H1 (cell line): ENCODE results near the gene AHDC1. TPM values are rescaled to one million over a fixed set of nuclear protein-coding genes. Genes with fewer than 3 reads are reported as not detected.

ENCODE experiments used
- CTCF ChIA-PET: fragments of 300-600 bp; sonication (Branson Sonifier 250); formaldehyde crosslinking; loops from one replicate; lab custom pipeline; 2021; ENCODE audit not compliant: partially characterized antibody; lab: Charles Lee
- POLR2A ChIA-PET: fragments of 300-600 bp; sonication (Branson Sonifier 250); formaldehyde crosslinking; loops from one replicate; lab custom pipeline; 2021; ENCODE audit warnings: inconsistent platforms; ENCODE audit not compliant: partially characterized antibody; lab: Charles Lee
- DNase-seq, 2 experiments: peaks; one replicate each; pipeline versions ENCODE4 v3.0.0 to v3.0.0-alpha.2; 2010 to 2022; ENCODE audit warnings: low spot score in 2 of 2, low read depth in 1 of 2, mixed read lengths in 1 of 2
- FAIRE-seq: peaks from 2 replicates; lab custom pipeline; 2011; peaks lifted over from hg19 to GRCh38; lab: Jason Lieb, UNC
- H2AFZ ChIP-seq: 2 replicates; pipeline ENCODE4 v1.8.1; 2012; ENCODE audit warnings: low read length, inconsistent platforms
- H2AK5ac ChIP-seq: 2 replicates; pipeline ENCODE4 v1.6.1; 2013; ENCODE audit warnings: low read depth, low read length
- H2BK120ac ChIP-seq: replicated peaks from 2 replicates; pipeline ENCODE3; 2013; ENCODE audit warnings: low read depth, low read length, inconsistent platforms
- H2BK12ac ChIP-seq: 2 replicates; pipeline ENCODE4 v1.6.1; 2013; ENCODE audit warnings: low read depth, low read length
- H2BK15ac ChIP-seq: 2 replicates; pipeline ENCODE4 v1.6.1; 2013; ENCODE audit warnings: low read length
- H2BK20ac ChIP-seq: 2 replicates; pipeline ENCODE4 v1.6.1; 2013; ENCODE audit warnings: low read length
- H2BK5ac ChIP-seq: 2 replicates; pipeline ENCODE4 v1.6.1; 2013; ENCODE audit warnings: low read depth, low read length
- H3K14ac ChIP-seq: 2 replicates; pipeline ENCODE4 v1.6.1; 2013; ENCODE audit warnings: inconsistent platforms; ENCODE audit not compliant: insufficient read length
- H3K18ac ChIP-seq: 2 replicates; pipeline ENCODE4 v1.6.1; 2013; ENCODE audit warnings: low read length; ENCODE audit errors: extremely low read depth
- H3K23ac ChIP-seq: 2 replicates; pipeline ENCODE4 v1.6.1; 2013; ENCODE audit warnings: inconsistent platforms; ENCODE audit not compliant: insufficient read length
- H3K23me2 ChIP-seq: 2 replicates; pipeline ENCODE4 v1.6.1; 2013; ENCODE audit warnings: low read depth, low read length
- H3K27ac ChIP-seq: 2 replicates; pipeline ENCODE4 v1.6.1; 2011; ENCODE audit warnings: low read depth, low read length, inconsistent platforms
- H3K27me3 ChIP-seq, 4 experiments: replicated peaks in 1 of 4; 1 replicate in 1 of 4; 2 replicates in 3 of 4; pipeline versions ENCODE4 v1.6.1 to v1.8.1; 2011 to 2013; ENCODE audit warnings: low read length in 3 of 4, mild to moderate bottlenecking in 3 of 4, inconsistent platforms in 2 of 4, mixed read lengths in 2 of 4, moderate library complexity in 1 of 4; ENCODE audit not compliant: control insufficient read depth in 3 of 4, insufficient read depth in 3 of 4; ENCODE audit errors: extremely low read depth in 1 of 4
- H3K36me3 ChIP-seq, 4 experiments: 2 replicates each; pipeline versions ENCODE4 v1.6.1 to v1.8.1; 2011 to 2013; ENCODE audit warnings: mild to moderate bottlenecking in 4 of 4, low read length in 3 of 4, moderate library complexity in 2 of 4, control low read depth in 1 of 4, inconsistent platforms in 1 of 4; ENCODE audit not compliant: insufficient read depth in 4 of 4, control insufficient read depth in 2 of 4
- H3K4ac ChIP-seq: replicated peaks from 2 replicates; pipeline ENCODE3; 2013; ENCODE audit warnings: low read length, low read depth, mixed read lengths, inconsistent platforms; ENCODE audit not compliant: insufficient read length
- H3K4me1 ChIP-seq, 4 experiments: replicated peaks in 1 of 4; 1 replicate in 1 of 4; 2 replicates in 3 of 4; pipeline versions ENCODE4 v1.6.1 to v1.8.1; 2011 to 2013; ENCODE audit warnings: low read length in 3 of 4, inconsistent platforms in 2 of 4, mixed read lengths in 1 of 4; ENCODE audit not compliant: insufficient read depth in 4 of 4, control insufficient read depth in 3 of 4
- H3K4me2 ChIP-seq, 2 experiments: 2 replicates each; pipeline versions ENCODE4 v1.6.1 to v1.8.1; 2011 to 2013; ENCODE audit warnings: low read depth in 2 of 2, low read length in 2 of 2, control low read depth in 1 of 2, inconsistent platforms in 1 of 2, mild to moderate bottlenecking in 1 of 2; ENCODE audit not compliant: insufficient read depth in 1 of 2
- H3K4me3 ChIP-seq, 4 experiments: fragments of 200-600, 300-600 bp in 1 of 4; sonication (generic), shearing (Covaris generic), sonication (Bioruptor Twin) in 1 of 4; 2 replicates each; pipeline versions ENCODE4 v1.5.1 to v1.8.1; 2011 to 2016; ENCODE audit warnings: low read length in 4 of 4, low read depth in 3 of 4, control low read depth in 2 of 4, inconsistent platforms in 2 of 4, mild to moderate bottlenecking in 2 of 4, mixed read lengths in 1 of 4, moderate library complexity in 1 of 4; ENCODE audit not compliant: insufficient read depth in 2 of 4; ENCODE audit errors: extremely low read depth in 1 of 4
- H3K56ac ChIP-seq: replicated peaks from 2 replicates; pipeline ENCODE3; 2013; ENCODE audit warnings: low read depth, mild to moderate bottlenecking, mixed read lengths, low read length, inconsistent platforms; ENCODE audit not compliant: insufficient read length
- H3K79me1 ChIP-seq: 2 replicates; pipeline ENCODE4 v1.6.1; 2013; ENCODE audit warnings: low read depth, low read length, control low read depth
- H3K79me2 ChIP-seq, 2 experiments: 2 replicates each; pipeline versions ENCODE4 v1.6.1 to v1.8.1; 2012 to 2013; ENCODE audit warnings: low read length in 2 of 2, mild to moderate bottlenecking in 2 of 2, inconsistent platforms in 1 of 2; ENCODE audit not compliant: insufficient read depth in 2 of 2, control insufficient read depth in 1 of 2
- H3K9ac ChIP-seq, 4 experiments: replicated peaks in 1 of 4; 1 replicate in 1 of 4; 2 replicates in 3 of 4; pipeline versions ENCODE4 v1.6.1 to v1.8.1; 2011 to 2013; ENCODE audit warnings: low read depth in 3 of 4, low read length in 3 of 4, control low read depth in 2 of 4, mild to moderate bottlenecking in 2 of 4, moderate library complexity in 2 of 4, inconsistent platforms in 1 of 4; ENCODE audit errors: extremely low read depth in 1 of 4
- H3K9me3 ChIP-seq, 2 experiments: 2 replicates each; pipeline versions ENCODE4 v1.6.1 to v1.8.1; 2012 to 2013; ENCODE audit warnings: mild to moderate bottlenecking in 2 of 2, moderate library complexity in 2 of 2, control low read depth in 1 of 2, inconsistent platforms in 1 of 2, low read depth in 1 of 2, low read length in 1 of 2, mixed read lengths in 1 of 2; ENCODE audit not compliant: insufficient read depth in 2 of 2
- H4K20me1 ChIP-seq, 2 experiments: replicated peaks in 1 of 2; 2 replicates each; pipeline versions ENCODE3 to v1.8.1; 2011 to 2013; ENCODE audit warnings: inconsistent platforms in 2 of 2, low read length in 2 of 2, mild to moderate bottlenecking in 1 of 2; ENCODE audit not compliant: insufficient read depth in 2 of 2, control insufficient read depth in 1 of 2
- H4K5ac ChIP-seq: 2 replicates; pipeline ENCODE4 v1.6.1; 2013; ENCODE audit warnings: low read length, low read depth, mixed read lengths, inconsistent platforms; ENCODE audit not compliant: insufficient read length
- H4K8ac ChIP-seq: 2 replicates; pipeline ENCODE4 v1.8.0; 2013; ENCODE audit warnings: mild to moderate bottlenecking, moderate library complexity, low read length, inconsistent platforms; ENCODE audit not compliant: insufficient read depth; ENCODE audit errors: extremely low read depth
- H4K91ac ChIP-seq: replicated peaks from 2 replicates; pipeline ENCODE3; 2013; ENCODE audit warnings: low read length, mixed read lengths, inconsistent platforms; ENCODE audit not compliant: insufficient read length
- CHD2 ChIP-seq: IDR thresholded peaks from 2 replicates; pipeline ENCODE4 v1.6.1; 2012; ENCODE audit warnings: low read length, improper control_type of control experiment
- CTBP2 ChIP-seq: IDR thresholded peaks from 2 replicates; pipeline ENCODE4 v1.7.0; 2011; ENCODE audit warnings: borderline replicate concordance, mild to moderate bottlenecking, moderate library complexity, mixed read lengths, low read length; ENCODE audit not compliant: insufficient read depth, insufficient read length
- EZH2 ChIP-seq: fragments of 200-600 bp; sonication (generic); IDR thresholded peaks from 2 replicates; pipeline ENCODE4 v1.7.1; 2012; ENCODE audit warnings: low read depth, mild to moderate bottlenecking, moderate library complexity, low read length, inconsistent platforms; ENCODE audit not compliant: severe bottlenecking
- KDM4A ChIP-seq: IDR thresholded peaks from one replicate; pipeline ENCODE4 v1.7.1; 2012; ENCODE audit warnings: low read depth, mild to moderate bottlenecking, moderate library complexity, low read length, inconsistent platforms; ENCODE audit not compliant: severe bottlenecking
- POLR2A ChIP-seq, 2 experiments: IDR thresholded peaks; 1 replicate in 1 of 2; 2 replicates in 1 of 2; pipeline ENCODE4 v1.6.1; 2011; ENCODE audit warnings: low read depth in 2 of 2, low read length in 2 of 2, mild to moderate bottlenecking in 2 of 2; ENCODE audit errors: control extremely low read depth in 1 of 2
- RXRA ChIP-seq: IDR thresholded peaks from 2 replicates; pipeline ENCODE4 v1.6.1; 2011; ENCODE audit warnings: low read depth, mild to moderate bottlenecking, low read length, moderate library complexity; ENCODE audit not compliant: insufficient read depth
- SIN3A ChIP-seq, 2 experiments: IDR thresholded peaks in 1 of 2; conservative IDR thresholded peaks in 1 of 2; 2 replicates each; pipeline ENCODE4 v1.6.1; 2011 to 2012; ENCODE audit warnings: low read length in 2 of 2, improper control_type of control experiment in 1 of 2, low read depth in 1 of 2, mild to moderate bottlenecking in 1 of 2
- SP1 ChIP-seq: IDR thresholded peaks from 2 replicates; pipeline ENCODE4 v1.6.1; 2011; ENCODE audit warnings: low read depth, low read length
- TAF1 ChIP-seq: IDR thresholded peaks from 2 replicates; pipeline ENCODE4 v1.6.1; 2011; ENCODE audit warnings: mild to moderate bottlenecking, low read depth, low read length
- TCF12 ChIP-seq: IDR thresholded peaks from 2 replicates; pipeline ENCODE4 v1.6.1; 2011; ENCODE audit warnings: low read depth, mild to moderate bottlenecking, low read length
- TEAD4 ChIP-seq: IDR thresholded peaks from 2 replicates; pipeline ENCODE4 v1.6.1; 2012; ENCODE audit warnings: low read depth, low read length, inconsistent platforms, mixed read lengths
- ZNF274 ChIP-seq: IDR thresholded peaks from 2 replicates; pipeline ENCODE4 v1.7.0; 2012; ENCODE audit warnings: low read length, borderline replicate concordance; ENCODE audit errors: extremely low read depth
- WGBS, 2 experiments: shearing (Covaris generic) in 1 of 2; methylation state at CpG; one replicate each; pipeline versions ENCODE4 v1.1.6 to v1.1.7; 2013 to 2015; ENCODE audit warnings: low lambda C conversion rate in 2 of 2, mixed read lengths in 2 of 2, inconsistent platforms in 1 of 2, low coverage in 1 of 2, missing lambda C conversion rate in 1 of 2; ENCODE audit not compliant: insufficient replicate concordance in 2 of 2, insufficient coverage in 1 of 2, insufficient read length in 1 of 2; ENCODE audit errors: extremely low coverage in 1 of 2, missing lambda C conversion rate in 1 of 2; 5-methylcytosine and 5-hydroxymethylcytosine counted together
- polyA plus RNA-seq, 7 experiments: library from polyadenylated mRNA; depleted of rRNA in 3 of 7; stranded (reverse) in 5 of 7; unstranded in 2 of 7; fragments of >200 nt in 5 of 7; fragments of 200-250 nt in 2 of 7; gene quantifications; 1 replicate in 5 of 7; 2 replicates in 1 of 7; 4 replicates in 1 of 7; pipeline versions ENCODE4 v1.2.1 to v1.2.3, GENCODE V29; 2011 to 2013; ENCODE audit warnings: missing spikeins in 2 of 7, mixed read lengths in 2 of 7
- total RNA-seq: library from RNA; stranded (reverse); fragmentation: NEBNext Ultra II Directional; extraction: Animal tissue kit (Norgen Biotek cat#: 25700); gene quantifications from 2 replicates; pipeline ENCODE4 v1.2.1, GENCODE V29; 2021

Gene AHDC1
- total and polyA plus RNA-seq, 2 of the 8 experiments (the other 6 are each of a cell fraction or from before 2014, with no cell fraction given), result 4.4 to 35.1 TPM

- H4K8ac ChIP-seq, result no peak overlapping the region; the same call in 1 of the 2 replicates
- peaks cover 0 to 3% of the 10 kb centered on the region in 2 experiments; a peak in 1 of 4 replicates for H3K79me2 ChIP-seq
- H3K4ac ChIP-seq, result peak overlapping the region; percentile 24
- 0 out of 2 replicates have a peak overlapping the region, but pooled peaks have one; percentile 54 for H2AK5ac ChIP-seq
- H4K5ac ChIP-seq, result peak overlapping the region; percentile 6
- peak overlapping the region; percentile 4 to 61; a peak in 3 of 4 replicates for H3K4me2 ChIP-seq
- H3K56ac ChIP-seq, result no peak overlapping the region
- 0 out of 8 replicates have a peak overlapping the region, but pooled peaks of 2 of the 4 experiments have one; percentile 5 to 6 for H3K4me3 ChIP-seq
- H3K14ac ChIP-seq, result no peak overlapping the region
- peak overlapping the region; percentile 28 for H2BK20ac ChIP-seq
- peaks cover 0 to 2% of the 10 kb centered on the region in 2 experiments for H4K20me1 ChIP-seq
- H2AFZ ChIP-seq, result no peak overlapping the region
- ChIA-PET POLR2A (interaction anchor here (0.7 to 6.4 kb wide), 16 partner anchors 8 to 256 kb away, joined by 3 to 97 read pairs (median 3); no protein-coding TSS in a partner anchor), CTCF (interaction anchor here (0.5 to 37.8 kb wide), 54 partner anchors 11 to 598 kb away, joined by 3 to 1807 read pairs (median 9); partner anchors contain the start of genes FAM76A, GPR3, IFI6 and MAP3K6)
- H3K23me2 ChIP-seq, result peaks cover 5% of the 10 kb centered on the region
- no peak overlapping the region for H3K23ac ChIP-seq
- no peak overlapping the region for H2BK120ac ChIP-seq
- no peak overlapping the region; a peak in 2 of 7 replicates for H3K9ac ChIP-seq
- H3K27ac ChIP-seq, result no peak overlapping the region
- peak overlapping the region; percentile 91; the same call in 1 of the 2 replicates for H2BK12ac ChIP-seq
- H3K4me1 ChIP-seq, result peaks cover 15 to 35% (median 22%) of the 10 kb centered on the region in 4 experiments
- no peaks in the 10 kb centered on the region for H3K36me3 ChIP-seq
- no peaks in the 10 kb centered on the region for H3K79me1 ChIP-seq
- H3K18ac ChIP-seq, result peak overlapping the region; percentile 76
- H4K91ac ChIP-seq, result peak overlapping the region; percentile 50
- DNase-seq, result peak in 1 of 2 experiments; percentile 72
- H3K9me3 ChIP-seq, result no peaks in the 10 kb centered on the region
- H3K27me3 ChIP-seq, result no peaks in the 10 kb centered on the region
- peak overlapping the region; percentile 36; the same call in 1 of the 2 replicates for H2BK5ac ChIP-seq
- WGBS, 2 experiments, result 51% methylated on average over 11 of the region's 11 CpGs; no CpG with 5 or more reads in 1 of the 2 experiments
- no peak for FAIRE-seq
- H2BK15ac ChIP-seq, result peak overlapping the region; percentile 46
- TF ChIP-seq SP1 (peak; percentile 75), CTBP2 (no peak), EZH2 (no peak), TEAD4 (peak; percentile 72), SIN3A (conservative IDR thresholded peaks at IDR 0.05 in 1 of 2, IDR thresholded peaks at IDR 0.05 in 1 of 2; ENCODE audit: low read depth in 1 of 2, low read length in 2 of 2) (peak; percentile 47 to 65; a peak in 1 of 4 replicates), TAF1 (no peak), KDM4A (no peak), ZNF274 (no peak), POLR2A (IDR thresholded peaks at IDR 0.05; ENCODE audit: control extremely low read depth in 1 of 2, low read depth in 2 of 2, low read length in 2 of 2) (no peak), CHD2 (peak; percentile 80), TCF12 (peak; percentile 72; the same call in 1 of the 2 replicates), RXRA (no peak)
Measured at GRCh38 chr1:27607239-27607804, 3.4 kb upstream of the AHDC1 start.
